NB4 (cell line): Measurements from ENCODE around the gene ZNF630.

Experiments
- DNase-seq: peaks from one replicate; pipeline ENCODE4 v3.0.0; 2010; ENCODE audit warnings: low read depth
- H3K4me3 ChIP-seq: one replicate; pipeline ENCODE4 v1.5.1; 2011; ENCODE audit warnings: mild to moderate bottlenecking, low read depth, low read length, moderate library complexity
- CTCF ChIP-seq: IDR thresholded peaks from one replicate; pipeline ENCODE4 v1.5.1; 2012; ENCODE audit warnings: low read depth, low read length
- MAX ChIP-seq: IDR thresholded peaks from 2 replicates; pipeline ENCODE4 v1.6.1; 2011; ENCODE audit warnings: low read depth, low read length
- MYC ChIP-seq: IDR thresholded peaks from 2 replicates; pipeline ENCODE4 v1.6.1; 2011; ENCODE audit warnings: low read depth, low read length
- POLR2A ChIP-seq: IDR thresholded peaks from 2 replicates; pipeline ENCODE4 v1.6.1; 2011; ENCODE audit warnings: mild to moderate bottlenecking; ENCODE audit not compliant: insufficient read length; ENCODE audit errors: extremely low read depth

The ZNF630 gene

GRCh38 chrX:48086082-48086481, 14.6 kb upstream of the ZNF630 start:
- DNase-seq: no peak
- no peak overlapping the region for H3K4me3 ChIP-seq
- TF ChIP-seq MAX (no peak), MYC (no peak), POLR2A (no peak), CTCF (no peak)

- no peak for DNase-seq
- H3K4me3 ChIP-seq: no peak overlapping the region
- no peak for TF ChIP-seq MAX
- TF ChIP-seq CTCF: no peak
- TF ChIP-seq POLR2A: no peak
- no peak for TF ChIP-seq MYC
Measured at GRCh38 chrX:48083706-48084105, 12.3 kb upstream of the ZNF630 start.

- DNase-seq: peak; percentile 69
- H3K4me3 ChIP-seq: no peak overlapping the region
- TF ChIP-seq POLR2A (no peak), CTCF (peak; percentile 44)
Measured at GRCh38 chrX:48083212-48083611, 11.8 kb upstream of the ZNF630 start.

- H3K4me3 ChIP-seq: no peak overlapping the region
- TF ChIP-seq CTCF (no peak), POLR2A (no peak), MAX (no peak), MYC (no peak)
- DNase-seq: no peak
Measured at GRCh38 chrX:48076343-48076742, 4.9 kb upstream of the ZNF630 start.

GRCh38 chrX:48071986-48072605, 656 bp upstream of the ZNF630 start:
- H3K4me3 ChIP-seq: no peak overlapping the region
- TF ChIP-seq POLR2A (no peak), CTCF (no peak), MAX (no peak), MYC (no peak)
- no peak for DNase-seq

GRCh38 chrX:48068096-48068887, 3.1 kb downstream of the ZNF630 start:
- no peak overlapping the region for H3K4me3 ChIP-seq
- no peak for DNase-seq
- TF ChIP-seq MYC: no peak
- TF ChIP-seq CTCF: no peak
- no peak for TF ChIP-seq POLR2A
- no peak for TF ChIP-seq MAX
